Erythroblast (primary cell): ENCODE results near the gene SLC35F2.

ENCODE experiments used
- GATA1 ChIP-seq: IDR thresholded peaks from 2 replicates; pipeline ENCODE4 v1.6.1; 2011; ENCODE audit warnings: low read depth, mild to moderate bottlenecking, control low read depth, low read length, moderate library complexity
- POLR2A ChIP-seq: IDR thresholded peaks from 2 replicates; pipeline ENCODE4 v1.6.1; 2011; ENCODE audit warnings: mild to moderate bottlenecking, low read length

DNA sequence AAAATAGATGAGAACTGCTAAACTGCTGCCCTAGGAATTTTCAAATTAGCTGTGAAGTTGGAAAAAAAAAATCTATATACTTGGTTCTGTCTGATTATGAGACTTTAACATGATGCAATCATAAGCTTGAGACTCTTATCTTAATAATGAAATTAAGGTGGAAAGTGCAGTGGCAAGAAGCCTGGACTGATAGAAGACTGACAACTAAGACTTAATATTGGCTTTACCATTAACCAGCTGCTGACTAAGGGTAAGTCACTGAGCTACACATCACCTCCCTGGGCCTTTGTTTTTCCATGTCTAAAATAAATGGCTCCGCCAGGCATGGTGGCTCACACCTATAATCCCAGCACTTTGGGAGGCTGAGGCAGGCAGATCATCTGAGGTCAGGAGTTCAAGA, 56.9 kb downstream of the SLC35F2 start:
- TF ChIP-seq POLR2A (no peak), GATA1 (no peak)
